Activated T-helper 1 cell treated with anti-CD3 and anti-CD28 coated beads, Interleukin-2, amount 50 U/mL, for 16 hours (primary cell): Measurements from ENCODE around the gene HSF2BP.
"Not testable (repeated sequence)": the region's sequence is repeated elsewhere in the genome, so short reads cannot be mapped to it uniquely, and the experiment has no call there.

Experiments used
- DNase-seq, 2 donors: peaks; one replicate each; pipeline ENCODE4 v3.0.0-alpha.2; 2020; ENCODE audit warnings: low read depth in 1 of 2, low spot score in 1 of 2

HSF2BP gene

DNA sequence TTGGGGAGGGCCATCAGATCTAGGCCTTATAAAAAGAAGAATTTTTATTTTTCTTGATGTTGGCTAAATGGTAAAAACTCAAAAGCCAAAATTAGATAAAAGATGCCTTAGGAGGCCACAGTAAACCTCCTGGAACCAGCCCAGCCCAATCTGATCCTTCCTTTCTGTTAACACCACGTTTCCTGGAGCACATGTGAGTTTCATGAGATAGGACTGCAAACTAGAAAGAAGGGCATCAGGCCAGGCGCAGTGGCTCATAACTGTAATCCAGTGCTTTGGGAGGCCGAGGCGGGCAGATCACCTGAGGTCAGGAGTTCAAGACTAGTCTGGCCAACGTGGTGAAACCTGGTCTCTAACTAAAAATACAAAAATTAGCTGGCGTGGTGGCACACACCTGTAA, 6.7 kb downstream of the HSF2BP start:
- DNase-seq = no peak

DNA sequence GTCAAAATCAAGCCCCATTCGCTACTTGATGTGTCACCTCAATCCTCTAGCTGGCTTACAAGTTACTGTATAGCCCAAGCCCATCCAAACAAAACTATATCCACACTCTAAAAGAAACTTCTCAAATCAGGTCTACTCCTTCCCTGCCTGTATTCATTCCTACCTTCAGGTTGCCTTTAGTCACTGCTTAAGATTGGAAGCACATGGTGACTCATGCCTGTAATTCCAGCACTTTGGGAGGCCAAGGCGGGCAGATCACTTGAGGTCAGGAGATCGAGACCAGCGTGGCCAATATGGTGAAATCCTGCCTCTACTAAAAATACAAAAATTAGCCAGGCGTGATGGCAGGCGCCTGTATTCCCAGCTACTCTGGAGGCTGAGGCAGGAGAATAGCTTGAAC, 7.4 kb downstream of the HSF2BP start:
- not testable (repeated sequence) for DNase-seq

DNA sequence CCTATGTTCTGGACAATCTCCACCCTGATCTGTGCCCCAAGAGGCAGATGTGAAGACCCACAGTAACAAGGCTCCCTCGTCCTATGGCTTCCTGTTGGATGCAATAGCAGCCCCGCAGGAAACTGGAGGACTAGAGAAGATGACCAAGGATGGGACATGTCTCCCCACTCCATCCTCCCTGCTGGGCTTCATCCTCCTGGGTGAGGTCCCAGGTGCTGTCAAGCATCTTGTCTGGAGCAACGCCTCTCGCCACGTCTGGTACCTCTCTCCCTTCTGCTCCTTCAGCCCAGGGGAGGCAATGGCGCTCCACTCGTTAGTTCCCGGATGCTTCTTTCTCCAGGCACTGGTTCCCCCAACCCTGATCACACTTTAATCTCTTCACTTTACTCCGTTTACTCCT, 11.1 kb downstream of the HSF2BP start:
- DNase-seq = no peak

DNA sequence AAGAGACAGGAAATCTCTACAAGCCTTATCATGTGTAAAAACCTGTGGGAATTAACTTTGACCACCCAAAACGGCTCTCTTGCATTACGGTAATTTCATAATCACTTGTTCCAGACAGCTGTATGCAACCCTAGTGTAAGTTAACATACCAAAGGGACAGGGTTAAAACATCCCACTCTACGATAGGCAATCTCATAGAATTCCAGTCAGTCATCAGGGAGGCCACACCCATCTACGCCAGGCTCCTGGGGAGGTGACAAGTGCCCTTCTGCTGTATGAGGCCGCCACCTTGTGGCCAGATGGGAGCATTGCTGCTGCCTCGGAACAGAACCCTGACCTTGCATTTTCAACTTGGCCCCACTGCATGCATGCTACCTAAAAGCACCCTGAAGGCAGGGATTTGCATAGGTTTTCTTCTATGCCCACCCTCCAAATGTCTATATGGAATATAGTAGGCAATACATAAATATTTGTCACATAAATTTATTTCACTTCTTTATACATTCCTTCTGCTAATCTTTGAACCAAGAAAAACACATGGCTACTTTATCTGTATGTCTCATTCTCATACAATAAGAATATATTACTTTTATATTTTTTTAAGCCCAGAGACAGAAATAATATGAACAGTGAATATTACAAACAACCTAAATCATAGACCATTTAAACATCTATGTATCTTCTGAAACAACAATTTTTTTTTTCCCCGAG, 12.6 kb downstream of the HSF2BP start:
- DNase-seq = peak; percentile 64 to 71

DNA sequence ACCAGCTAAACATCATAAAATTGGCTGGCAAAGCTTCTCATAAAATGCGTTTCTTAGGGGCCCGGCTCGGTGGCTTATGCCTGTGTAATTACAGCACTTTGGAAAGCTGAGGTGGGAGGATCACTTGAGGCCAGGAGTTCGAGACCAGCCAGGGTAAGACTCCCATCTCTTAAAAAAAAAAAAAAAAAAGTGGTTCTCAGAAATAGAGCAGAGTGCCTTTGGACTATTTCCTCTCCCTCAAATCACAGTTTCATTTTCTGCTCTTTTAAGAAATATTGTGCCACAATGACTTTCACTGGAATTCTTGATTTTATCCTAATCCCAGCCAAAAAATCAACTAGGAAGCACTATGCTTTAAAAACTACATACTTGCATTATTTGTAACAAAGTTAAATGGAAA, 13.3 kb downstream of the HSF2BP start:
- no peak for DNase-seq

DNA sequence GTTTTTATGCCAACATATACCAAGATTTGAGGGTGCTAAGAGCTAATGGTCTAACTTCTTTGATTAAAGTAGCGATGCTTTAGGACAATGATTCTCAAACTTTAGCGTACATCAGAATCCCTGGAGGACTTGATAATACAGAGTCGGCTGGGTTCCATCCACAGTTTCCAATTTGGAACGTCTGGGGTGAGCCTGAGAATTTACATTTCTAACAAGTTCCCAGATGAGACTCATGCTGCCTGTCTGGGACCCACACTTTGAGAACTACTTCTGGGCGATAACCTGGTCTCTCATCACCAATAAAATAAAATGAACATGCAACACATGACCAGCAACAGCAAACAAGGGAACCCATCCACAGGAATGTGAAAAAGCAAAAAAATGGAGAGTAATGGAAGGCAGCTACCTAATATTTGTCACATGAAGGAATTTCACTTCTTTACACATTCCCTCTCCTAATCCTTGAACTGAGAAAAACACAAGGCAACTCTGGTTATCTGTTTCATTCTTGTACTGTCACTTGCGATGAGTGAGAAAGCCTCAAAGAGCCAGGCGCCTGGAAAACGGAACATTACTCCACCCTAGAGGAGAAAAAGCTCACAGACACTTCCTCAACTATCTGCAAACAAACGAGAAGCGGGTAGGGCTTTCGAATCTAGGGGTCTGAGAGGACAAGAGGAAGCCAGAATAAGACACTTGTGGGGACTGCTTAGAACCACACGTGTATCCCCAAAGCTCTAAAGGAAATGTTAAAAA, 14.0 kb downstream of the HSF2BP start:
- DNase-seq = no peak

DNA sequence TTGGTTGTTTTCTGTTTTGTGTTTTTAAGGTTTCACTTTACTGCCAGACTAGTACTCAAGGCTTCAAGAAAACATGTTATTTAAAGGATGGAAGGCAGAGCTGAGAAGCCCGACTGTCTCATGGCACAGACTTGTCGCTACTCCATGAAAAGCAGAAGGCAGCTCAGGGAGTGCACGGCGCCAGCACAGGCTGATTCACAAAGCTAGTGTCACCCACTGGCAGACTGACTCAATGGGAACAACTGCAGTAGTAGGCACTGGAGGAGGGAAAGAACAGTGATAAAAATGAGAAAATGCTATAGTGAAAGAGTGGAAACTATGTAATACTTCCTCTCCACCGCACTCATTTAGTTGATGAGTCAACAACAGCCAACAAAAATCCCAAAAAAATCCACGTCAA, 14.7 kb downstream of the HSF2BP start:
- no peak for DNase-seq

DNA sequence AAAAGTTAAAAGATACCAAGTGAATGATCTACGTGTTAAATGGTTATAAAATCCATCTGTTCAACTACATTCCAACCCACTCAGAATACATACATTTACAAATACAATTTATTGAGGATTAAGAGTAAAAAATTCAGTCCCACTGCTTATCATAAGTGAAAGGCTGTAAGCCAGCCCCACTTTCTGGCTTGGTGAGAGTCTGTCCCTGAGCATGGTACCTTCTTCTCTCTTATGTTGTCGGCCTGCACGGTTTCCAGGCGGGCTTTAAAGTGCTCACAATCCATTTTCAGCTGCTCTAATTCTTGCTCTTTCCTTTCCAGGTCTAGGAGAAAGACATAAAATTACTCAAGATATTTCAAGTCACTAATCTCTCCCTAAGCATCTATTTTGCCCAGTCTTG, 15.2 kb downstream of the HSF2BP start:
- no peak for DNase-seq

DNA sequence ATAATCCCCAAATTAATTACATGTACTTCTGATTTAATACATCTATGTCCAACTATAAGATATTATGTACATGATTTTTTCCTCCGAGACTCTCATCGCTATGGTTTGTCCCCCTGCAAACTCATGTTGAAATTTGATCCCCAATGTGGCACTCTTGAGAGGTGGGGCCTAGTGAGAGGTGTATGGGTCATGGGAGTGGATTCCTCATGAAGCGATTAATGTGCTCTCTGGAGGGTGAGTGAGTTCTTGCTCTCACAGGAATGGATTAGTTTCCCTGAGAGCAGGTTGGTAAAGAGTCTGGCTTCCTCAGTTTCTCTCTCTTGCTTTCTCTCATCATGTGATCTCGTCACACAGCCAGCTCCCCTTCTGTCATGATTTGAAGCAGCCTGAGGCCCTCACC, 16.1 kb downstream of the HSF2BP start:
- DNase-seq = no peak

DNA sequence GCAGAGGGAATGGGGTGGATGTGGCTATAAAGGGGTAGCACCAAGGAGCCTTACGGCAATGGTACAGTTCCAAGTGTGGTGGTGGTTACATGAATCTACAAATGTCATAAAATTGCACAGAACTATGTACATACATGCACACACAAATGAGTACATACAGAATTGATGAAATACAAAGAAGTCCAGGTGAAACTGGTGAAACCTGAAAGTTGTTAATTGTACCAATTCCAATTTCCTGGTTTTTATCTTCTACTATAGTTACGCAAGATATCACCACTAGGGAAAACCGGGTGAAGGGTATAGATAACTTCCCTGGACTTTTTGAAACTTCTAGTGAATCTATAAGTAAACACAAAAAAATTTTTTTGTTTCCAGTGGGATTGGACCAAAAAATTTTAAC, 18.9 kb downstream of the HSF2BP start:
- DNase-seq = no peak

DNA sequence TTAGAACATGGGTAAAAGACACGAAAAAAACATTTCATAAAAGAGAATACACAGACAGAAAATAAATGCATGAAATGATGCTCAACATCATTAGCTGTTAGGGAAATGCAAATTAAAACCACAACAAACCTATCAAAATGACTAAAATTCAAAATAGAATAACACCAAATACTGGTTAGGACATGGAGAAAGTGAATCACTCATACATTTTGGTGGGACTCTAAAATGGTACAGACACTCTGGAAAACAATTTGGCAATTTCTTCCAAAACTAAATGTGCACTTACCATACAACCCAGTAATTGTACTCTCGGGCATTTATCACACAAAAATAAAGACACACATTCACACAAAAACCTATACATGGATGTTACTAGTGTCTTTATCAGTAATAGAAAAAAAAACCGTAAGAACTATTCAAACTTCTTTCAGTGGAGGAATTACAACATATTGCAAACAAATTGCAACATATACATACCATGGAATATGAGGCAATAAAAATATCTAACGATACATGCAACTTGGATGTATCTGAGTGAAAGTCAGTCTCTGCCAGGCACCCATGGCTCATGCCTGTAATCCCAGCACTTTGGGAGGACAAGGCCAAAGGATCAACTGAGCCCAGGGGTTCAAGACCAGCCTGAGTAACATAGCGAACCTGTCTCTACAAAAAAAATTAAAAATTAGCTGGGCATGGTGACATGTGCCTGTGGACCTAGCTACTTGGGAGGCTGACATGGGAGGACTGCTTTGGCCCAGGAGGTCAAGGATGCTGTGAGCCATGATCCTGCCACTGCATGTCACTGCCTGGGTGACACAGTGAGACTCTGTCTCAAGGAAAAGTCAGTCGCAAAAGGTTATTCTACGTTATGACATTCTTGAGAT, 19.6 kb downstream of the HSF2BP start:
- no peak for DNase-seq

DNA sequence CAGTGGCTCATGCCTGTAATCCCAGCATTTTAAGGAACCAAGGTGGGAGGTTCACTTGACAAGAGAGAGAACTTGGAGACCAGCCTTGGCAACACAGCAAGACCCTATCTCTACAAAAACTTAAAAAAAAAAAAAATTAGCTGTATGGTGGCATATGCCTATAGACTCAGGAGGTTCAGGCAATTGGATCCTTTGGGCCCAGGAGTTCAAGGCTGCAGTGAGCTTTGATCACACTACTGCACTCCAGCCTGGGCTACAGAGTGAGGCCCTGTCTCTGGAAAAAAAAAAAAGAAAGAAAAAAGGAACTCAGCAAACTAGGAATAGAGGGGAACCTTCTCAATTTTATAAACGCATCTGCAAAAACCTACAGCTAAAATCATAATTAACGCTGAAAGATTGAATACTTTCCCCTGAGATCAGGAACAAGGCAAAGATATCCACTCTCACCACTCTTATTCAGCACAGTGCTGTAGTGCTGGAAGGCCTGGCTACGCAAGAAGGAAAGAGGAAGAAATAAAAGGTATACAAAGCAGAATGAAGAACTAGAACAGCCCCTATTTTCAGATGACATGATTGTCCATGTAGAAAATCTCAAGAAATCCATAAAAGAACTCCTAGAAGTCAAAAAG, 21.6 kb downstream of the HSF2BP start:
- DNase-seq = no peak

DNA sequence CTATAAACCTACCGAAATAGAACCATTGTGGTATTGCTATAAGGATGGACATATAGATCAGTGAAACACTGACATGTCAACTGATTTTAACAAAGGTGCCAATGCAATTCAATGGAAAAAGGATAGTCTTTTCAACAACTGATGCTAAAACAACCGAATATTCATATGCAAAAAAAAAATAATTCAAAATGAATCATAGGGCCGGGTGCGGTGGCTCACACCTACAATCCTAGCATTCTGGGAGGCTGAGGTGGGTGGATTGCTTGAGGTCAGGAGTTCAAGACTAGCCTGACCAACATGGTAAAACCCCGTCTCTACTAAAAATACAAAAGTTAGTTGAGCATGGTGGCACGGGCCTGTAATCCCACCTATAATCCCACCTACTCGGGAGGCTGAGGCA, 23.9 kb downstream of the HSF2BP start:
- no peak for DNase-seq

DNA sequence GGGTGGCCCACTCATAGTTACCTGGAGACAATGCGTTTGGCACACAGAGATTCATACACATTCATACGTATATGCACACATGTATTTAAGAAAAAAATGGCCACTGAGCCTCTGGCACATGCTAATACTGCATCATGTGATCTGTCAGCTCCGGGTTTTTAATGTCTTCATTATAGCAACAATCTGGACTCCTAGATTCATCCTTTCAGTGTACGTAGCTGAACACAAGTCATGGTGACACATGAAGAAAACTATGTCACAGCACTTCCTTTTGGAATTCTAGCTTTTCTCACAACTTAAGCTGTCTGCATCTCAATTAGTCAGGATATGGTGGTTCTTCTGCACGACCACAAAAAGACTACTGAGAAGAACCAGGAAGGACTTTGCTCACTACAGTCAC, 24.7 kb downstream of the HSF2BP start:
- no peak for DNase-seq

DNA sequence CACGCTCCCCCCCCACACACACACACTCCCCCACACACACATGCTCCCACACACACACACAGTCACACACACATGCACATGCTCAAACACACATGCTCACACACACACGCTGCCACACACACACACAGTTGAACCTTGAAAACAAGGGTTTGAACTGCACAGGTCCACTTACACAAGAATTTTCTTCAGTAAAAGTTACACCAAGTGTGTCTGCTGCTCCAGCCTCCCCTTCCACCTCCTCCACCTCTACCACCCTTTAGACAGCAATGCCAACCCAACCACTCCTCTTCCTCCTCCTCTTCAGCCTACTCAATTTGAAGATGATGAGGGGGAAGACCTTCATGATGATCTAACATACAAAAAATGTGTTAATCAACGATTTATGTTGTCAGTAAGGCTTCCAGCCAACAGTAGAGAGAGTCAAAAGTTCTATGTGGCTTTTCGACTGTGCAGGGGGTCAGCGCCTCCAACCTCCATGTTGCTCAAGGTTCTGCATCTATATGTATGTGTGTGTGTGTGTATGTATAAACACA, 26.8 kb downstream of the HSF2BP start:
- DNase-seq = no peak

DNA sequence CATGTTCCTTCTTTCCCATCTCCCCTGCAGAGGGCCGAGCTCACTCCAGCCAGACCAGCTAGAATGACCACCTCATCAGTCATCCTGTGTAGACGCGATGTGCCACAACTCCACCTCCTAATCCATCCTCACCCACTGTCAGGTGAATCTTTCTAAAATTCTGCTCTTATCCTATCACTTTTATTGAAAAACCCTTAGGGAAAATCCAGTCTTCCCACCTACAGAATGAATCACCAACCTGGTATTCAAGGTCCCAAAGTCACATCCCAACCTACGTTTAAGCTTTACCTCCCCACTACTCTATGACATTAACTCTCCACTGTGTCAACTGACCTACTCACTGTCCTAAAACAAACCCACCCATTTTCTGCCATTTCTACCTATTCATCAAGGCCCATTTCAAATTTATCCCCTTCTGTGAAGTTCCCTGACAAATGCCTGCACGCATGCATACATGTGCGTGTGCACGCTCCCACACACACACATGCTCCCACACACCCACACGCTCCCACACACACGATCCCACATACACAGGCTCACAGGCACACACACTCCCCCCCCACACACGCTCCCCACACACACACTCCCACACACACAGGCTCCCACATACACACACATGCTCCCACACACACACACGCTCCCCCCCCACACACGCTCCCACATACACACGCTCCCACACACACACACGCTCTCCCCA, 27.7 kb downstream of the HSF2BP start:
- no peak for DNase-seq

DNA sequence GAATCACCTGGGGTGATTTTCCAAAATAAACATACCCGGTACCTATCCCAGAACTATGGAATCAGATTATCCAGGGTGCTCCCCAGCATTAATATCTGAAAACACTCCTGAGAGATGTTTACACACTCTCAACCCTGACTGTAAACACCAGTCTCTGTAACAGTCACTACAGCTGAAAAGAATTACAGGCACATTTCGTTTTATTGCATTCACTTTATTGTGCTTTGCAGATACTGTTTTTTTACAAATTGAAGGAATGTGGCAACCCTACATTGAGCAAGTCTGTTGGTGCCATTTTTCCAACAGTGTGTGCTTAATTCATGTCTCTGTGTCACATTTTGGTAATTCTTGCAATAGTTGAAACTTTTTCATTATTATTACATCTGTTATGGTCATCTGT, 31.8 kb downstream of the HSF2BP start:
- no peak for DNase-seq

DNA sequence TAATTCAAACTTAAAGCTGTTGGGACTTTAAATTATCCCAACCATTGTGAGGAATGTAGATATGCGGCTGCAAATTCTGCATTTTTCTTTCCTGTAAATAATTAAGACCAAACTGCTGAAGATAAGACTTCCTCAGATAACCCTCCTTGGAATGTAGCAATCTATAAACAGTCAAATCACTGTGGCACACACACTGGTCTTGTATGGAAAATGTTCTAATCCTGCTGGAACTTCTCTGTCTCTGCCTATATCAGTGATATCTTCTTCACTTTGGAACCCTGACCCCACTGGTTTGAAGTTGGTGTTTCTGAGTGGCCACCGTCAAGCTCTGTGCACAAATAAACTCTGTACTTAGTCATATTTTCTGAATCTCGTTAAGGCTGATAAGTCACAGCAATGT, 32.9 kb downstream of the HSF2BP start:
- no peak for DNase-seq

DNA sequence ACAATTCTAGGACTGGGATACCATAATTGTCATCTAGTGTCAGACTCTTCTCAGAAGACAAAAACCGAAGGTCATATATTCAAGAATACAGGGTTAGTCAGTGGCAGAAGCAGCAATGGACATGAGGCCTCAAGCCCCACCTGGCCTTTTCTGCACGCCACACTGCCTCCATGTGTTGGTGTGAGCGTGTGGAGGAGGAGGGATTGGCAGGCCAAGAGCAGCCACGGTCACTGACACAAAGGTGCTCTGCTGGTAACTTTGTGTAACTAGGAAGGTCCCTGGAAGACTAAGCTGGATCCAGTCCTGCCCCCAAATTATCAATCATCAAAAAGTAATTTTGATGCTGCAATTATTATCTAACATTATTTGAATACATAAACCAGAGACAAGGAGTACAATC, 34.9 kb downstream of the HSF2BP start:
- DNase-seq = no peak

DNA sequence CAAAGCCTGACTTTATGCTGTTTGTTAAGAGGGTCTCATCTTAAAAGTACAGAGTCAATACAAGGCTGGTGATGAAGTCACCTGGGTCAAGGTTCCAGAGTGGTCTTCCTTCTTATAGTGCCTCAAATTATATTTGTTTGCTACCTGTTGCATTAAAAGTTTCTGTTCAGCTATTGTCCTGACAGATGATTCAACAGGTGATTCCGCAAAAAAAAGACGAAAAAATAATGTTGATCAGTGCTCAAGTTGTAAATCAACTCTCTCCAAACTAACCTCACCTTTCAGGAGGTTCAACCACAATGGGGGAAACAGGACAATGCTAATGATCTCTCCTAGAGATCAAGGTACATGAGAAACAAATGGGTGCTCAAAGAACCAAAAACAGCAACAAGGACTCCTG, 35.7 kb downstream of the HSF2BP start:
- DNase-seq = no peak

DNA sequence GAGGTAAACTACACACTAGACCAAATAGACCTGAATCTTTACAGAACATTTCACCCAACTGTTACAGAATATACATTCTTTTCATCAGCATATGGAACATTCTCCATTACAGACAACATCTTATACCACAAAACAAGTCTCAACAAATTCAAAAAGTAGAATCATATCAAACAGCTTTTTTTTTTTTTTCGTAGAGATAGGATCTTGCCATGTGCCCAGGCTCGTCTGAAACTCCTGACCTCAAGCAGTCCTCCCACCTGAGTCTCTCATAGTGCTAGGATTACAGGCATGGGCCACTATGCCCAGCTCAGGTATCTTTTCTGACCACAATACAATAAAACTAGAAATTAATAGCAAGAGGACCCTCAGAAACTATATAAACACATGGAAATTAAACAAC, 36.5 kb downstream of the HSF2BP start:
- no peak for DNase-seq
